ENCODE data around the gene FANCD2.
"Not testable (repeated sequence)": the region's sequence is repeated elsewhere in the genome, so short reads cannot be mapped to it uniquely, and the experiment has no call there.

FANCD2 gene

GRCh38 chr3:10081871-10082270 is 55.6 kb downstream of the FANCD2 start:
- Histone ChIP-seq H3K36me3 (ENCODE audit: control insufficient read depth, low read depth, low read length) (peaks cover 65% of the 10 kb centered on the region), H3K9me3 (ENCODE audit: control insufficient read depth, low read depth, low read length) (no peaks in the 10 kb centered on the region), H3K27me3 (ENCODE audit: control insufficient read depth, insufficient read depth, low read length) (no peaks in the 10 kb centered on the region), H3K27ac (ENCODE audit: low read length) (no peak overlapping the region), H3K9ac (ENCODE audit: low read length) (no peak overlapping the region), H3K4me3 (ENCODE audit: low read length) (no peak overlapping the region), H3K4me1 (ENCODE audit: control insufficient read depth, low read depth, low read length) (no peaks in the 10 kb centered on the region)

GRCh38 chr3:10085738-10086137 is 59.5 kb downstream of the FANCD2 start:
- Histone ChIP-seq H3K9me3 (ENCODE audit: control insufficient read depth, low read depth, low read length) (no peaks in the 10 kb centered on the region), H3K27ac (ENCODE audit: low read length) (no peak overlapping the region), H3K9ac (ENCODE audit: low read length) (no peak overlapping the region), H3K4me3 (ENCODE audit: low read length) (no peak overlapping the region), H3K36me3 (ENCODE audit: control insufficient read depth, low read depth, low read length) (peaks cover 73% of the 10 kb centered on the region), H3K4me1 (ENCODE audit: control insufficient read depth, low read depth, low read length) (no peaks in the 10 kb centered on the region), H3K27me3 (ENCODE audit: control insufficient read depth, insufficient read depth, low read length) (no peaks in the 10 kb centered on the region)

- H3K9ac ChIP-seq (ENCODE audit: low read length) = no peak overlapping the region
- H3K4me1 ChIP-seq (ENCODE audit: control insufficient read depth, low read depth, low read length) = no peaks in the 10 kb centered on the region
- H3K36me3 ChIP-seq (ENCODE audit: control insufficient read depth, low read depth, low read length) = peaks cover 68% of the 10 kb centered on the region
Observed at GRCh38 chr3:10088256-10088655, 62.0 kb downstream of the FANCD2 start.

GRCh38 chr3:10090179-10090578 is 63.9 kb downstream of the FANCD2 start:
- Histone ChIP-seq H3K9me3 (ENCODE audit: control insufficient read depth, low read depth, low read length) (no peaks in the 10 kb centered on the region), H3K27ac (ENCODE audit: low read length) (no peak overlapping the region), H3K4me1 (ENCODE audit: control insufficient read depth, low read depth, low read length) (no peaks in the 10 kb centered on the region), H3K4me3 (ENCODE audit: low read length) (no peak overlapping the region), H3K9ac (ENCODE audit: low read length) (no peak overlapping the region), H3K27me3 (ENCODE audit: control insufficient read depth, insufficient read depth, low read length) (no peaks in the 10 kb centered on the region), H3K36me3 (ENCODE audit: control insufficient read depth, low read depth, low read length) (peaks cover 67% of the 10 kb centered on the region)

More at GRCh38 chr3:10088256-10088655, 62.0 kb downstream of the FANCD2 start:
- Histone ChIP-seq H3K27me3 (ENCODE audit: control insufficient read depth, insufficient read depth, low read length) (no peaks in the 10 kb centered on the region), H3K9me3 (ENCODE audit: control insufficient read depth, low read depth, low read length) (no peaks in the 10 kb centered on the region), H3K27ac (ENCODE audit: low read length) (no peak overlapping the region), H3K4me3 (ENCODE audit: low read length) (no peak overlapping the region)

GRCh38 chr3:10090774-10091173 is 64.5 kb downstream of the FANCD2 start:
- not testable (repeated sequence) for H3K9ac ChIP-seq (ENCODE audit: low read length); H3K9me3 ChIP-seq (ENCODE audit: control insufficient read depth, low read depth, low read length); H3K27ac ChIP-seq (ENCODE audit: low read length); H3K27me3 ChIP-seq (ENCODE audit: control insufficient read depth, insufficient read depth, low read length); H3K4me3 ChIP-seq (ENCODE audit: low read length); H3K4me1 ChIP-seq (ENCODE audit: control insufficient read depth, low read depth, low read length)
- peaks cover 70% of the 10 kb centered on the region for H3K36me3 ChIP-seq (ENCODE audit: control insufficient read depth, low read depth, low read length)

GRCh38 chr3:10091387-10091786 is 65.2 kb downstream of the FANCD2 start:
- not testable (repeated sequence) for H3K27me3 ChIP-seq (ENCODE audit: control insufficient read depth, insufficient read depth, low read length); H3K27ac ChIP-seq (ENCODE audit: low read length); H3K4me1 ChIP-seq (ENCODE audit: control insufficient read depth, low read depth, low read length); H3K4me3 ChIP-seq (ENCODE audit: low read length); H3K9ac ChIP-seq (ENCODE audit: low read length); H3K9me3 ChIP-seq (ENCODE audit: control insufficient read depth, low read depth, low read length)
- H3K36me3 ChIP-seq (ENCODE audit: control insufficient read depth, low read depth, low read length) = peaks cover 70% of the 10 kb centered on the region

- Histone ChIP-seq H3K4me1 (ENCODE audit: control insufficient read depth, low read depth, low read length) (no peaks in the 10 kb centered on the region), H3K36me3 (ENCODE audit: control insufficient read depth, low read depth, low read length) (peaks cover 59% of the 10 kb centered on the region), H3K9me3 (ENCODE audit: control insufficient read depth, low read depth, low read length) (no peaks in the 10 kb centered on the region), H3K4me3 (ENCODE audit: low read length) (no peak overlapping the region), H3K27ac (ENCODE audit: low read length) (no peak overlapping the region), H3K9ac (ENCODE audit: low read length) (no peak overlapping the region), H3K27me3 (ENCODE audit: control insufficient read depth, insufficient read depth, low read length) (no peaks in the 10 kb centered on the region)
Observed at GRCh38 chr3:10093678-10094077, 67.4 kb downstream of the FANCD2 start.

- H3K4me1 ChIP-seq (ENCODE audit: control insufficient read depth, low read depth, low read length) = no peaks in the 10 kb centered on the region
- no peak overlapping the region for H3K27ac ChIP-seq (ENCODE audit: low read length)
- no peak overlapping the region for H3K4me3 ChIP-seq (ENCODE audit: low read length)
- H3K27me3 ChIP-seq (ENCODE audit: control insufficient read depth, insufficient read depth, low read length) = no peaks in the 10 kb centered on the region
- H3K9ac ChIP-seq (ENCODE audit: low read length) = no peak overlapping the region
- peaks cover 49% of the 10 kb centered on the region for H3K36me3 ChIP-seq (ENCODE audit: control insufficient read depth, low read depth, low read length)
- H3K9me3 ChIP-seq (ENCODE audit: control insufficient read depth, low read depth, low read length) = no peaks in the 10 kb centered on the region
Observed at GRCh38 chr3:10099041-10099440, 72.8 kb downstream of the FANCD2 start.

GRCh38 chr3:10106919-10107318 is 80.7 kb downstream of the FANCD2 start:
- Histone ChIP-seq H3K36me3 (ENCODE audit: control insufficient read depth, low read depth, low read length) (peaks cover 2% of the 10 kb centered on the region), H3K9me3 (ENCODE audit: control insufficient read depth, low read depth, low read length) (no peaks in the 10 kb centered on the region), H3K27me3 (ENCODE audit: control insufficient read depth, insufficient read depth, low read length) (no peaks in the 10 kb centered on the region), H3K4me1 (ENCODE audit: control insufficient read depth, low read depth, low read length) (no peaks in the 10 kb centered on the region), H3K4me3 (ENCODE audit: low read length) (no peak overlapping the region), H3K27ac (ENCODE audit: low read length) (no peak overlapping the region), H3K9ac (ENCODE audit: low read length) (no peak overlapping the region)

GRCh38 chr3:10108091-10108490 is 81.9 kb downstream of the FANCD2 start, which contains the start of gene FANCD2OS:
TSS of gene FANCD2OS (minus strand) at chr3:10108255. CDS start at chr3:10104774, 3,481 bp downstream.
- no peaks in the 10 kb centered on the region for H3K4me1 ChIP-seq (ENCODE audit: control insufficient read depth, low read depth, low read length)
- H3K27ac ChIP-seq (ENCODE audit: low read length) = no peak within 1 kb of the TSS
- no peaks in the 10 kb centered on the region for H3K36me3 ChIP-seq (ENCODE audit: control insufficient read depth, low read depth, low read length)
- H3K27me3 ChIP-seq (ENCODE audit: control insufficient read depth, insufficient read depth, low read length) = no peaks in the 10 kb centered on the region
- H3K9ac ChIP-seq (ENCODE audit: low read length) = no peak within 1 kb of the TSS
- no peaks in the 10 kb centered on the region for H3K9me3 ChIP-seq (ENCODE audit: control insufficient read depth, low read depth, low read length)
- no peak within 1 kb of the TSS for H3K4me3 ChIP-seq (ENCODE audit: low read length)

- peak within 1 kb of the TSS; percentile 97 for H3K4me3 ChIP-seq (ENCODE audit: low read length)
- H3K27me3 ChIP-seq (ENCODE audit: control insufficient read depth, insufficient read depth, low read length) = no peaks in the 10 kb centered on the region
- H3K4me1 ChIP-seq (ENCODE audit: control insufficient read depth, low read depth, low read length) = no peaks in the 10 kb centered on the region
- no peaks in the 10 kb centered on the region for H3K9me3 ChIP-seq (ENCODE audit: control insufficient read depth, low read depth, low read length)
- peaks cover 11% of the 10 kb centered on the region for H3K36me3 ChIP-seq (ENCODE audit: control insufficient read depth, low read depth, low read length)
- H3K9ac ChIP-seq (ENCODE audit: low read length) = peak within 1 kb of the TSS; percentile 76
- H3K27ac ChIP-seq (ENCODE audit: low read length) = peak within 1 kb of the TSS; percentile 91
Observed at GRCh38 chr3:10115326-10116137, 89.3 kb downstream of the FANCD2 start, which contains the start of gene BRK1. TSS of gene BRK1 (plus strand) at chr3:10115675. CDS start at chr3:10115702, 27 bp downstream.

- no peaks in the 10 kb centered on the region for H3K9me3 ChIP-seq (ENCODE audit: control insufficient read depth, low read depth, low read length)
- peak overlapping the region; percentile 97 for H3K4me3 ChIP-seq (ENCODE audit: low read length)
- no peaks in the 10 kb centered on the region for H3K27me3 ChIP-seq (ENCODE audit: control insufficient read depth, insufficient read depth, low read length)
- H3K4me1 ChIP-seq (ENCODE audit: control insufficient read depth, low read depth, low read length) = no peaks in the 10 kb centered on the region
- peaks cover 11% of the 10 kb centered on the region for H3K36me3 ChIP-seq (ENCODE audit: control insufficient read depth, low read depth, low read length)
- no peak overlapping the region for H3K27ac ChIP-seq (ENCODE audit: low read length)
- peak overlapping the region; percentile 76 for H3K9ac ChIP-seq (ENCODE audit: low read length)
Observed at GRCh38 chr3:10116138-10116460, 89.9 kb downstream of the FANCD2 start.
